NCI-H2107 (cell line): ENCODE measurements around the gene TOB1.
"Not testable (repeated sequence)": the region's sequence is repeated elsewhere in the genome, so short reads cannot be mapped to it uniquely, and the experiment has no call there.

Experiments
- DNase-seq: peaks from one replicate; lab custom pipeline; 2025; lab: John Stamatoyannopoulos, UW

TOB1 gene

GRCh38 chr17:50868602-50869001, 2.4 kb upstream of the TOB1 start:
- DNase-seq: no peak

- DNase-seq: no peak
These were observed 1.9 kb upstream of the TOB1 start for GRCh38 chr17:50868140-50868438.

- peak; percentile 96 for DNase-seq
These were observed 1.4 kb upstream of the TOB1 start for GRCh38 chr17:50867363-50868139.

GRCh38 chr17:50866950-50867362, 802 bp upstream of the TOB1 start:
- DNase-seq: peak; percentile 76

GRCh38 chr17:50865868-50866260, 290 bp downstream of the TOB1 start:
- DNase-seq: no peak

GRCh38 chr17:50865060-50865867, 890 bp downstream of the TOB1 start:
- DNase-seq: no peak

- no peak for DNase-seq
These were observed 1.5 kb downstream of the TOB1 start for GRCh38 chr17:50864747-50865059.

GRCh38 chr17:50863931-50864330, 2.2 kb downstream of the TOB1 start:
- DNase-seq: no peak

GRCh38 chr17:50863221-50863843, 2.8 kb downstream of the TOB1 start:
- no peak for DNase-seq

- no peak for DNase-seq
These were observed 4.2 kb downstream of the TOB1 start for GRCh38 chr17:50861822-50862528.

- no peak for DNase-seq
These were observed 4.8 kb downstream of the TOB1 start for GRCh38 chr17:50861334-50861676.

- DNase-seq: not testable (repeated sequence)
These were observed 6.4 kb downstream of the TOB1 start for GRCh38 chr17:50859727-50860126.

GRCh38 chr17:50858486-50859225, 7.5 kb downstream of the TOB1 start:
- no peak for DNase-seq

- DNase-seq: no peak
These were observed 9.7 kb downstream of the TOB1 start for GRCh38 chr17:50856431-50856830.

- DNase-seq: no peak
These were observed 10.3 kb downstream of the TOB1 start for GRCh38 chr17:50855708-50856330.

- no peak for DNase-seq
These were observed 12.4 kb downstream of the TOB1 start for GRCh38 chr17:50853781-50854180.

- DNase-seq: no peak
These were observed 13.0 kb downstream of the TOB1 start for GRCh38 chr17:50853015-50853615.

- DNase-seq: no peak
These were observed 15.5 kb downstream of the TOB1 start for GRCh38 chr17:50850640-50851039.

- DNase-seq: no peak
These were observed 17.4 kb downstream of the TOB1 start for GRCh38 chr17:50848711-50849110.

- no peak for DNase-seq
These were observed 18.1 kb downstream of the TOB1 start for GRCh38 chr17:50848039-50848438.

GRCh38 chr17:50847566-50847965, 18.6 kb downstream of the TOB1 start:
- no peak for DNase-seq
